T-helper 2 cell treated with Interferon-gamma antibody and Interleukin-4, amounts not matched to agents 100 ng/mL and 5 ng/mL, for 36 hours (primary cell): ENCODE results near the gene PRDM16. TPM values are rescaled to one million over a fixed set of nuclear protein-coding genes. Genes with fewer than 3 reads are reported as not detected.

Experiments used
- intact Hi-C: fragments of 100-400 bp; cut with micrococcal nuclease; formaldehyde crosslinking; loops from one replicate; pipeline ENCODE4 v1.15.1; 2023
- total RNA-seq: library from RNA; stranded (reverse); gene quantifications from 2 replicates; pipeline ENCODE4 v1.2.3, GENCODE V29; 2022

PRDM16 gene
- total RNA-seq, 1 donor from 2014 or later: not detected

GRCh38 chr1:3204725-3205124 is 135.7 kb downstream of the PRDM16 start:
- intact Hi-C loops: no loop called here

GRCh38 chr1:3205815-3206214 is 136.8 kb downstream of the PRDM16 start:
- intact Hi-C loops: no loop called here

- intact Hi-C loops: no loop called here
These were observed 137.7 kb downstream of the PRDM16 start for GRCh38 chr1:3206696-3207095.

- intact Hi-C loops: no loop called here
These were observed 138.3 kb downstream of the PRDM16 start for GRCh38 chr1:3207217-3207848.

- intact Hi-C loops: no loop called here
These were observed 139.8 kb downstream of the PRDM16 start for GRCh38 chr1:3208819-3209200.

- intact Hi-C loops: no loop called here
These were observed 140.2 kb downstream of the PRDM16 start for GRCh38 chr1:3209201-3209600.

GRCh38 chr1:3211582-3212375 is 142.8 kb downstream of the PRDM16 start:
- intact Hi-C loops: no loop called here

- intact Hi-C loops: no loop called here
These were observed 143.7 kb downstream of the PRDM16 start for GRCh38 chr1:3212453-3213355.

GRCh38 chr1:3213730-3214129 is 144.7 kb downstream of the PRDM16 start:
- intact Hi-C loops: no loop called here

GRCh38 chr1:3215198-3216014 is 146.4 kb downstream of the PRDM16 start:
- intact Hi-C loops: no loop called here

- intact Hi-C loops: no loop called here
These were observed 147.0 kb downstream of the PRDM16 start for GRCh38 chr1:3216015-3216391.

- intact Hi-C loops: no loop called here
These were observed 148.2 kb downstream of the PRDM16 start for GRCh38 chr1:3217181-3217641.

GRCh38 chr1:3217979-3218679 is 149.1 kb downstream of the PRDM16 start:
- intact Hi-C loops: no loop called here

- intact Hi-C loops: no loop called here
These were observed 150.2 kb downstream of the PRDM16 start for GRCh38 chr1:3219005-3219790.

- intact Hi-C loops: no loop called here
These were observed 150.9 kb downstream of the PRDM16 start for GRCh38 chr1:3219791-3220467.

- intact Hi-C loops: no loop called here
These were observed 152.4 kb downstream of the PRDM16 start for GRCh38 chr1:3221112-3222041.

- intact Hi-C loops: no loop called here
These were observed 153.2 kb downstream of the PRDM16 start for GRCh38 chr1:3222042-3222692.
